HCT116 (cell line): ENCODE results near the gene SRPK3.

Experiments
- POLR2A ChIP-seq: IDR thresholded peaks from 2 replicates; pipeline ENCODE4 v1.7.0; 2011; ENCODE audit warnings: borderline replicate concordance; ENCODE audit not compliant: insufficient read depth, insufficient read length; ENCODE audit errors: extremely low read depth
- SRF ChIP-seq: IDR thresholded peaks from 2 replicates; pipeline ENCODE4 v1.6.1; 2012; ENCODE audit warnings: low read depth

GRCh38 chrX:153765138-153766079, 15.4 kb upstream of the SRPK3 start:
- TF ChIP-seq POLR2A (no peak), SRF (no peak)
